ENCODE data around the gene IL4. TPM values are rescaled to one million over a fixed set of nuclear protein-coding genes. Genes with fewer than 3 reads are reported as not detected.

The IL4 gene
- total RNA-seq, 1 donor from 2014 or later = not detected

DNA sequence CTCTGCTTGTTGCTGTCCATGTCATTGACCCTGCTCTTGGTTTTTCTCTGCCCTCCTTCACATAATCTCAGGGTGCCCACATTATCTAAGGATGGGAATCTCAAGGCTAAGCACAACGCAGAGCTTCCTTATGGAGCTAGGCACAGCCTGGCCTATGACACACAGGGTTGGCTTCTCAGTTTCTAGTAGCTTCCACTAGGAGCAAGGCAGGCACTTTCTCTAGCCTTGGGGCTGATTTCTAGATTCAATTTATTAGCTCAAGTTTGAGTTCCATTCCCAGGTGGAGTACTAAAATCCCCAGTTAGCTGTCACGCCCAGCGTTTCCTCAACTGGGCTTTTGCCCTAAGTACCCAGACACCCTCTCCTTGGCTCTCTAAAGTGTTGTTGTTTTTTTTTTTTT, 12.4 kb downstream of the IL4 start:
- no peak overlapping the region for H3K27ac ChIP-seq
- H3K79me2 ChIP-seq (ENCODE audit: low read depth) = no peaks in the 10 kb centered on the region
- H2AFZ ChIP-seq (replicated peaks) = no peak overlapping the region
- DNase-seq (ENCODE audit: low spot score) = no peak
- no peaks in the 10 kb centered on the region for H3K27me3 ChIP-seq
- TF ChIP-seq EZH2 (IDR thresholded peaks at IDR 0.05) (no peak), EZH2phosphoT487 (IDR thresholded peaks at IDR 0.05) (no peak)
- TF ChIP-seq, protein P1, sequence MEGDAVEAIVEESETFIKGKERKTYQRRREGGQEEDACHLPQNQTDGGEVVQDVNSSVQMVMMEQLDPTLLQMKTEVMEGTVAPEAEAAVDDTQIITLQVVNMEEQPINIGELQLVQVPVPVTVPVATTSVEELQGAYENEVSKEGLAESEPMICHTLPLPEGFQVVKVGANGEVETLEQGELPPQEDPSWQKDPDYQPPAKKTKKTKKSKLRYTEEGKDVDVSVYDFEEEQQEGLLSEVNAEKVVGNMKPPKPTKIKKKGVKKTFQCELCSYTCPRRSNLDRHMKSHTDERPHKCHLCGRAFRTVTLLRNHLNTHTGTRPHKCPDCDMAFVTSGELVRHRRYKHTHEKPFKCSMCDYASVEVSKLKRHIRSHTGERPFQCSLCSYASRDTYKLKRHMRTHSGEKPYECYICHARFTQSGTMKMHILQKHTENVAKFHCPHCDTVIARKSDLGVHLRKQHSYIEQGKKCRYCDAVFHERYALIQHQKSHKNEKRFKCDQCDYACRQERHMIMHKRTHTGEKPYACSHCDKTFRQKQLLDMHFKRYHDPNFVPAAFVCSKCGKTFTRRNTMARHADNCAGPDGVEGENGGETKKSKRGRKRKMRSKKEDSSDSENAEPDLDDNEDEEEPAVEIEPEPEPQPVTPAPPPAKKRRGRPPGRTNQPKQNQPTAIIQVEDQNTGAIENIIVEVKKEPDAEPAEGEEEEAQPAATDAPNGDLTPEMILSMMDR (IDR thresholded peaks at IDR 0.05) = no peak
- no peaks in the 10 kb centered on the region for H4K20me1 ChIP-seq (ENCODE audit: low read depth)
- H3K4me3 ChIP-seq = no peak overlapping the region
- no peaks in the 10 kb centered on the region for H3K27me3 Mint-ChIP-seq (ENCODE audit: insufficient read depth, low read depth)
- H3K4me1 ChIP-seq = no peaks in the 10 kb centered on the region
- no peaks in the 10 kb centered on the region for H3K4me1 Mint-ChIP-seq
- no peak overlapping the region for H3K9ac ChIP-seq
- no peaks in the 10 kb centered on the region for H3F3A ChIP-seq (ENCODE audit: low read depth)
- no peak overlapping the region for H3K4me3 Mint-ChIP-seq
- H3K9me3 Mint-ChIP-seq = no peaks in the 10 kb centered on the region
- peak overlapping the region; percentile 58 for H3K27ac Mint-ChIP-seq
- H3K9me3 ChIP-seq (ENCODE audit: low read depth) = no peaks in the 10 kb centered on the region
- no peak overlapping the region for H3K4me2 ChIP-seq
- H3K36me3 Mint-ChIP-seq = peaks cover 3% of the 10 kb centered on the region
- no peaks in the 10 kb centered on the region for H3K36me3 ChIP-seq

- Mint-ChIP-seq H3K27me3 (ENCODE audit: insufficient read depth, low read depth) (no peaks in the 10 kb centered on the region), H3K27ac (no peak overlapping the region), H3K9me3 (no peaks in the 10 kb centered on the region), H3K36me3 (peaks cover 6% of the 10 kb centered on the region), H3K4me3 (no peak overlapping the region), H3K4me1 (no peaks in the 10 kb centered on the region)
- no peaks in the 10 kb centered on the region for H3K4me1 ChIP-seq
- no peaks in the 10 kb centered on the region for H3F3A ChIP-seq (ENCODE audit: low read depth)
- no peak overlapping the region for H3K4me2 ChIP-seq
- H3K4me3 ChIP-seq = no peak overlapping the region
- no peaks in the 10 kb centered on the region for H3K79me2 ChIP-seq (ENCODE audit: low read depth)
- H3K27ac ChIP-seq = no peak overlapping the region
- H4K20me1 ChIP-seq (ENCODE audit: low read depth) = no peaks in the 10 kb centered on the region
- H3K27me3 ChIP-seq = no peaks in the 10 kb centered on the region
- DNase-seq (ENCODE audit: low spot score) = no peak
- no peaks in the 10 kb centered on the region for H3K9me3 ChIP-seq (ENCODE audit: low read depth)
- H2AFZ ChIP-seq (replicated peaks) = no peak overlapping the region
- no peak overlapping the region for H3K9ac ChIP-seq
- TF ChIP-seq EZH2 (IDR thresholded peaks at IDR 0.05) = no peak
- TF ChIP-seq EZH2phosphoT487 (IDR thresholded peaks at IDR 0.05) = no peak
- TF ChIP-seq, protein P1 (IDR thresholded peaks at IDR 0.05) = no peak
- H3K36me3 ChIP-seq = peaks cover 2% of the 10 kb centered on the region
These were observed 14.2 kb downstream of the IL4 start for GRCh38 chr5:132687995-132688394.

GRCh38 chr5:132688536-132689339, 14.9 kb downstream of the IL4 start:
- H3K4me1 ChIP-seq = no peaks in the 10 kb centered on the region
- no peaks in the 10 kb centered on the region for H3F3A ChIP-seq (ENCODE audit: low read depth)
- no peaks in the 10 kb centered on the region for H3K79me2 ChIP-seq (ENCODE audit: low read depth)
- no peaks in the 10 kb centered on the region for H3K27me3 ChIP-seq
- peaks cover 6% of the 10 kb centered on the region for H3K36me3 Mint-ChIP-seq
- no peaks in the 10 kb centered on the region for H3K27me3 Mint-ChIP-seq (ENCODE audit: insufficient read depth, low read depth)
- no peak overlapping the region for H3K27ac Mint-ChIP-seq
- no peaks in the 10 kb centered on the region for H3K9me3 ChIP-seq (ENCODE audit: low read depth)
- no peak for TF ChIP-seq EZH2 (IDR thresholded peaks at IDR 0.05)
- DNase-seq (ENCODE audit: low spot score) = no peak
- H3K27ac ChIP-seq = no peak overlapping the region
- no peaks in the 10 kb centered on the region for H3K9me3 Mint-ChIP-seq
- no peaks in the 10 kb centered on the region for H3K4me1 Mint-ChIP-seq
- no peak overlapping the region for H3K4me2 ChIP-seq
- H3K9ac ChIP-seq = no peak overlapping the region
- H3K4me3 Mint-ChIP-seq = no peak overlapping the region
- no peaks in the 10 kb centered on the region for H4K20me1 ChIP-seq (ENCODE audit: low read depth)
- peaks cover 3% of the 10 kb centered on the region for H3K36me3 ChIP-seq
- H3K4me3 ChIP-seq = no peak overlapping the region
- H2AFZ ChIP-seq (replicated peaks) = no peak overlapping the region

- Histone ChIP-seq H3K79me2 (ENCODE audit: low read depth) (no peaks in the 10 kb centered on the region), H3K27ac (no peak overlapping the region), H3K36me3 (peaks cover 3% of the 10 kb centered on the region), H3K9me3 (ENCODE audit: low read depth) (no peaks in the 10 kb centered on the region), H3F3A (ENCODE audit: low read depth) (no peaks in the 10 kb centered on the region), H3K4me1 (no peaks in the 10 kb centered on the region), H4K20me1 (ENCODE audit: low read depth) (no peaks in the 10 kb centered on the region), H3K4me3 (no peak overlapping the region), H3K4me2 (no peak overlapping the region), H2AFZ (replicated peaks) (no peak overlapping the region), H3K9ac (no peak overlapping the region), H3K27me3 (no peaks in the 10 kb centered on the region)
- DNase-seq (ENCODE audit: low spot score) = no peak
- no peaks in the 10 kb centered on the region for H3K4me1 Mint-ChIP-seq
- no peaks in the 10 kb centered on the region for H3K27me3 Mint-ChIP-seq (ENCODE audit: insufficient read depth, low read depth)
- H3K9me3 Mint-ChIP-seq = no peaks in the 10 kb centered on the region
- peaks cover 6% of the 10 kb centered on the region for H3K36me3 Mint-ChIP-seq
- no peak overlapping the region for H3K4me3 Mint-ChIP-seq
- TF ChIP-seq EZH2phosphoT487 (IDR thresholded peaks at IDR 0.05) (no peak), EZH2 (IDR thresholded peaks at IDR 0.05) (no peak)
- TF ChIP-seq, protein P1 (IDR thresholded peaks at IDR 0.05) = no peak
- H3K27ac Mint-ChIP-seq = peak overlapping the region; percentile 70
These were observed 15.7 kb downstream of the IL4 start for GRCh38 chr5:132689513-132689912.
